Stimulated activated CD4-positive, alpha-beta T cell treated with anti-CD3 and anti-CD28 coated beads, Interleukin-15, amount 100 ng/mL, for 24 hours (primary cell): ENCODE results near the gene PA2G4.
"Not testable (repeated sequence)": the region's sequence is repeated elsewhere in the genome, so short reads cannot be mapped to it uniquely, and the experiment has no call there.

Experiments
- DNase-seq: peaks from one replicate; pipeline ENCODE4 v3.0.0-alpha.2; 2020

Gene PA2G4

GRCh38 chr12:56102683-56103065, 1.7 kb upstream of the PA2G4 start:
- DNase-seq, result no peak

GRCh38 chr12:56103066-56103711, 1.2 kb upstream of the PA2G4 start:
- no peak for DNase-seq

GRCh38 chr12:56103823-56104108, 593 bp upstream of the PA2G4 start:
- DNase-seq, result no peak

GRCh38 chr12:56104815-56105608, 653 bp downstream of the PA2G4 start:
- DNase-seq, result peak; percentile 58

- DNase-seq, result no peak
Observed at GRCh38 chr12:56105609-56105902, 1.2 kb downstream of the PA2G4 start.

GRCh38 chr12:56107242-56107641, 2.9 kb downstream of the PA2G4 start:
- no peak for DNase-seq

GRCh38 chr12:56110571-56110970, 6.2 kb downstream of the PA2G4 start:
- no peak for DNase-seq

- no peak for DNase-seq
Observed at GRCh38 chr12:56114084-56114483, 9.7 kb downstream of the PA2G4 start.

- no peak for DNase-seq
Observed at GRCh38 chr12:56115329-56115728, 11.0 kb downstream of the PA2G4 start.

GRCh38 chr12:56116267-56117081, 12.1 kb downstream of the PA2G4 start, which contains the start of gene RPL41:
Gene RPL41 (plus strand): TSS chr12:56116633.
- peak; percentile 94 for DNase-seq

- DNase-seq, result not testable (repeated sequence)
Observed at GRCh38 chr12:56117082-56117706, 12.8 kb downstream of the PA2G4 start.

- DNase-seq, result peak; percentile 99
Observed at GRCh38 chr12:56117778-56118687, 13.7 kb downstream of the PA2G4 start, which contains the start of gene ZC3H10. Gene ZC3H10 (plus strand): TSS chr12:56118266. CDS start chr12:56120563, 2,297 bp downstream.

GRCh38 chr12:56118688-56119357, 14.5 kb downstream of the PA2G4 start:
- no peak for DNase-seq

- peak; percentile 74 for DNase-seq
Observed at GRCh38 chr12:56119361-56119796, 15.0 kb downstream of the PA2G4 start.

GRCh38 chr12:56120158-56120846, 15.9 kb downstream of the PA2G4 start:
- DNase-seq, result no peak

- DNase-seq, result no peak
Observed at GRCh38 chr12:56121204-56121870, 17.0 kb downstream of the PA2G4 start.

- DNase-seq, result no peak
Observed at GRCh38 chr12:56122637-56123036, 18.3 kb downstream of the PA2G4 start.

- no peak for DNase-seq
Observed at GRCh38 chr12:56124133-56124532, 19.8 kb downstream of the PA2G4 start.

GRCh38 chr12:56126732-56127239, 22.4 kb downstream of the PA2G4 start:
- DNase-seq, result no peak

- DNase-seq, result no peak
Observed at GRCh38 chr12:56127485-56127887, 23.1 kb downstream of the PA2G4 start.
